Activated CD4-positive, alpha-beta T cell treated with anti-CD3 and anti-CD28 coated beads for 36 hours (primary cell): ENCODE data around the gene PROM1. TPM values are rescaled to one million over a fixed set of nuclear protein-coding genes. Genes with fewer than 3 reads are reported as not detected.

Source experiments
- ATAC-seq: fragments of 200-7000 bp; cut with Tn5 transposase; one replicate; pipeline ENCODE4 v1.10.0; 2021; ENCODE audit warnings: mild to moderate bottlenecking, moderate library complexity
- CTCF ChIA-PET: fragments of 350-600 bp; sonication (Branson Sonifier 250); formaldehyde crosslinking; loops from one replicate; lab custom pipeline; 2021; ENCODE audit warnings: antibody characterized with exemption; lab: Charles Lee
- POLR2A ChIA-PET: fragments of 350-600 bp; sonication (Branson Sonifier 250); formaldehyde crosslinking; loops from one replicate; lab custom pipeline; 2021; ENCODE audit warnings: antibody characterized with exemption, inconsistent platforms; lab: Charles Lee
- DNase-seq: peaks from one replicate; pipeline ENCODE4 v3.0.0-alpha.2; 2020
- H3K27ac Mint-ChIP-seq: one replicate; pipeline ENCODE4 v1.8.0; 2021; ENCODE audit warnings: mixed read lengths
- H3K27me3 Mint-ChIP-seq: one replicate; pipeline ENCODE4 v1.8.0; 2021; ENCODE audit warnings: mixed read lengths
- H3K36me3 Mint-ChIP-seq: one replicate; pipeline ENCODE4 v1.8.0; 2021; ENCODE audit warnings: low read depth, mixed read lengths
- H3K4me1 Mint-ChIP-seq: one replicate; pipeline ENCODE4 v1.8.0; 2021; ENCODE audit warnings: mixed read lengths
- H3K4me3 Mint-ChIP-seq: one replicate; pipeline ENCODE4 v1.8.0; 2021; ENCODE audit warnings: mild to moderate bottlenecking, moderate library complexity, mixed read lengths
- H3K9me3 Mint-ChIP-seq: one replicate; pipeline ENCODE4 v1.8.0; 2021; ENCODE audit warnings: low read depth, mixed read lengths
- intact Hi-C, 2 experiments: fragments of 100-400 bp; cut with DNase I in 1 of 2; cut with micrococcal nuclease in 1 of 2; formaldehyde crosslinking; loops; one replicate each; pipeline versions ENCODE4 v1.14.2 to v1.15.1; 2022 to 2024; cut with DNase I, micrococcal nuclease
- total RNA-seq, 2 experiments: library from RNA; stranded (reverse); gene quantifications; one replicate each; pipeline ENCODE4 v1.2.3, GENCODE V29; 2021

The PROM1 gene
- total RNA-seq, 2 experiments from 2014 or later, result 0.16 to 0.35 TPM

DNA sequence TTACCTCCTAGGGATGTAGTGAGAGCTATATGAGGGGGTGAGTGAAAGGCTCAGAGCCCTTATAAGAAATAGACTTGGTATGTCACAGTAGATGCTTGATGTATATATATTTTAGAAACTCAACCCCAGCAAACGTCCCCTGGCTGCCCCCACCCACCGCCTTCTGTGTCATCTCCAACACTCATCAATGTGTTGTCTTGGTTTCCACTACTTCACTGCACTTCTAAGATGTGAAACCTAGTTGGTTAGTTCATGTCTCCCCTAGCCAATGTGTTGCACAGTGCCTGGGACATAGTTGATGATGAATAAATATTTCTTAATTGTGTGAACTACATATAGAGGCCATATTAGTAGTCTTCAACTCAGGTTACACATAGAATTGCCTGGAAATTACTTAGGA lies 125.3 kb downstream of the PROM1 start:
- intact Hi-C loops, result no loop called here
- no peaks in the 10 kb centered on the region for H3K9me3 Mint-ChIP-seq
- H3K4me1 Mint-ChIP-seq, result peaks cover 20% of the 10 kb centered on the region
- ATAC-seq, result peak; percentile 25
- no peak overlapping the region for H3K4me3 Mint-ChIP-seq
- H3K36me3 Mint-ChIP-seq, result no peaks in the 10 kb centered on the region
- CTCF ChIA-PET, result interaction anchor here (0.7 to 1.5 kb wide), 5 partner anchors 16 to 153 kb away, joined by 3 to 8 read pairs (median 4); no protein-coding TSS in a partner anchor
- H3K27ac Mint-ChIP-seq, result no peak overlapping the region
- H3K27me3 Mint-ChIP-seq, result no peaks in the 10 kb centered on the region
- POLR2A ChIA-PET, result no interaction called here
- peak; percentile 40 for DNase-seq

DNA sequence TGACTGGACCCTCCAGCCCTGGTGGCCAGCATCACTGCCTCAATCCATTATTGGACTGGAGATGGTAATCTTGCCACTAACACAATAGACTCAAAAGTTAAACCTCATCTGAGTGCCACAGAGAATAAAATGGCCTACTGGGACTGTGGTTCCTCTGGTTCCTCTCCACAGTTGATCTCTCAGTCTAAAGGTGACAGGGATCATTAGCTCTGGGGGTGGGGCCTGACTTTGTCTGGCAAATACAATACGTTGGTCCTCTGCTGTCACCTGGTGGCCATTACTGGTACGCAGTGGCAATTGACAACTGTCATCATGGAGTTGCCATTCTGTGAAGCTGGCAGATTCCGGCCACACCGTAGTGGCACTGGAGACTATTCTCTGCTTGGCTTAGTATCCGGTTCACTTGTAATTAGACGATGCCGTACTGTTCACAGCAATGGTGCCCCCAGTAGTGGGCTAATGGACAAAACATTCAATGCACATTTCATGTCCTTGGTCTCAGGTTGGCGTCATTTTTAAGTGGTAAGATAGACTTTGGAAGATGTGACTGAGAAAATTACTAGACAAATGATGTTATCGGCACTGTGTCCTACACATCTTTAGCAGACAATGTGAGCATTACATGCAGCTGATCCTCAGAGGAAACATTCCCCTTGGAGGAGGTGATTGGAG lies 127.5 kb downstream of the PROM1 start:
- ATAC-seq (peak; percentile 93), DNase-seq (peak; percentile 92)
- intact Hi-C loops, result loop anchor here (1.0 to 2.0 kb wide), 6 partner anchors 44 to 725 kb away; no protein-coding TSS in a partner anchor
- ChIA-PET POLR2A (interaction anchor here (0.6 kb wide), 1 partner anchor 151 kb away, joined by 3 read pairs; no protein-coding TSS in a partner anchor), CTCF (interaction anchor here (0.5 to 3.0 kb wide), 40 partner anchors 8 to 1962 kb away, joined by 3 to 72 read pairs (median 4); partner anchors contain the start of gene FGFBP1)
- no peaks in the 10 kb centered on the region for H3K27me3 Mint-ChIP-seq
- H3K4me1 Mint-ChIP-seq, result peaks cover 5% of the 10 kb centered on the region
- H3K9me3 Mint-ChIP-seq, result no peaks in the 10 kb centered on the region
- H3K27ac Mint-ChIP-seq, result no peak overlapping the region
- H3K4me3 Mint-ChIP-seq, result no peak overlapping the region
- no peaks in the 10 kb centered on the region for H3K36me3 Mint-ChIP-seq

DNA sequence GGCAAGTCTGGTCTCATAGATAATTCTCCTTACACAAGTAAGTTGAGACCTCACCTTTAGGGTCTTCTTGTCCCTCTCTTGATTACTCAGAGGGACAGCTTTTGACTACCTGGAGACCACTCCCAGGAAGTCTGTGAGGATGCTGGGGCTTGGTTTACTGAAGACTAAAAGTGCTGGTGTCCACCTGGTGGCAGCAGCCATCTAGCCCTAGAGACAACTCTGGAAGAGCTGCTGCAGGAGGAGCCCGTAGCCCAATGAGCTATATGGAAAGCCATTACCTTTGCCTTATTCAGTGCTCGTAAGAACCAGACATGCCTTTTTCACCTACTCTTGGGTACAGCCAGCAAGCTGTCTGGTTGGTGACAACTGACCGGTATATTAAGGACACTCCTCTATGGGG lies 128.2 kb downstream of the PROM1 start:
- ATAC-seq (no peak), DNase-seq (no peak)
- Mint-ChIP-seq H3K4me3 (no peak overlapping the region), H3K36me3 (no peaks in the 10 kb centered on the region), H3K27ac (no peak overlapping the region), H3K9me3 (no peaks in the 10 kb centered on the region), H3K4me1 (peaks cover 5% of the 10 kb centered on the region), H3K27me3 (no peaks in the 10 kb centered on the region)
- CTCF ChIA-PET, result interaction anchor here (0.5 to 3.0 kb wide), 39 partner anchors 8 to 1961 kb away, joined by 3 to 72 read pairs (median 4); partner anchors contain the start of gene FGFBP1
- POLR2A ChIA-PET, result no interaction called here
- intact Hi-C loops, result loop anchor here (1.0 to 2.0 kb wide), 6 partner anchors 43 to 724 kb away; no protein-coding TSS in a partner anchor

DNA sequence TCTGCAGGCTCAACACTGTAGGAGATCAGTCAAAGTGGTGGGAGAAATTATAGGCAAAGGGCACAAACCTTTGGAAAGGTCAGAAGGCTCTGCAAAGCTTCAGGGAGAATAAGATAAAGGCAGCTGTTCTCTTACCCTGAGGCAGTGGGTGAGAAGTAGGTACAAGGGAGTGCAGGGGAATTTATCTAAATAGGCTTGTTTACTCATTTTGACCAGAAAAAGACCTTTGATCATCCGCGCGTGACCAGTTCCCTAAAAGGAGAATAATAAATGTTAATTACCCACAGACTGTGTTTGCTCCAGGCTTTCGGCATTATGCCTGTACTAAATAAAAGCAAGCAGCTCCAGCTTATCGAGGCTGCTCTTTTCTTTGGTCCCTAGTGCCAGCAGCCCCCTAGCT lies 130.2 kb downstream of the PROM1 start:
- Mint-ChIP-seq H3K4me3 (no peak overlapping the region), H3K9me3 (no peaks in the 10 kb centered on the region), H3K4me1 (peaks cover 3% of the 10 kb centered on the region), H3K36me3 (no peaks in the 10 kb centered on the region), H3K27ac (no peak overlapping the region), H3K27me3 (no peaks in the 10 kb centered on the region)
- intact Hi-C loops, result no loop called here
- ATAC-seq (no peak), DNase-seq (no peak)
- ChIA-PET CTCF (interaction anchor here (0.6 to 2.5 kb wide), 5 partner anchors 8 to 146 kb away, joined by 3 to 22 read pairs (median 3); no protein-coding TSS in a partner anchor), POLR2A (interaction anchor here (0.8 kb wide), 1 partner anchor 11 kb away, joined by 4 read pairs; no protein-coding TSS in a partner anchor)

DNA sequence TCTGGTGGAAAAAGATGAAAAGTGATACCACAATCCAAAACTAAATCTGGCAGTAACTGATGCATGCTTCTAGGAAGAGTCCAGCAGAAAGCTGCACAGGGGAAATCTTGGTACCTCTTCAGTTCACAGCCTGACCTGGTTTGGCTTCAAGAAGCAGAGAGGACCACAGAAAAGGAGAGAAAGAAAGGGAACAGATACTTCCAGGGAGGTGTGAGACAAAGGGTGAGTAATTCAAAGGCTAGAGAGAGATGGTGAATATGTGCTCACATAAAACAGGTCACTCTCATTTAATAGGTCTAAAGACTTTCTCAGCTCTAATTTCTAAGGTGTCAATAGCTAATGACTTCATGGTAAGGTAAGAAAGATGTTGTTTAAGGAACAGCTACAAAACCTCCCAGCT lies 132.0 kb downstream of the PROM1 start:
- Mint-ChIP-seq H3K9me3 (no peaks in the 10 kb centered on the region), H3K36me3 (no peaks in the 10 kb centered on the region), H3K4me3 (no peak overlapping the region), H3K27ac (no peak overlapping the region), H3K4me1 (peaks cover 3% of the 10 kb centered on the region), H3K27me3 (no peaks in the 10 kb centered on the region)
- ATAC-seq (no peak), DNase-seq (no peak)
- ChIA-PET CTCF (interaction anchor here (2.5 kb wide), 1 partner anchor 69 kb away, joined by 22 read pairs; no protein-coding TSS in a partner anchor), POLR2A (no interaction called here)
- intact Hi-C loops, result no loop called here

DNA sequence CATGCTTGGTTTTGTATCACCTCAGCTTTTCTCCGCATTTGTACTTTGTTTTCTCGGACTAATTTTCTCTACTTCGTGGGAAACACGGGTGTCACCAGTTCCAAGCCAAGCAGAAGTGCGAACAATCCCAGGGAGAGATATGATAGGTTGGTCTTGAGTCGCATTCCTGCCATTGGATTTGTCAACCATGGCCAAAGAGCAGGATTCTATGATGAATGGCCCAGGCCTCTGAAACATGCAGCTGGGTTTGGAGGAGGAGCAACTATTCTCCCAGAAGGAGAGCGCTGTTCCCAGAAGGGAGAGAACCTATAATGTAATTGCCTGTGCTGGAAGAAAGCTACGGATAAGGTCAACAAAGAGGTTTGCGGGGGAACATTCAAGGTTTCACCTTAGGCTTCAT lies 135.0 kb downstream of the PROM1 start:
- no peaks in the 10 kb centered on the region for H3K4me1 Mint-ChIP-seq
- CTCF ChIA-PET, result interaction anchor here (0.5 to 1.6 kb wide), 3 partner anchors 25 to 132 kb away, joined by 3 to 5 read pairs (median 4); no protein-coding TSS in a partner anchor
- DNase-seq (no peak), ATAC-seq (no peak)
- POLR2A ChIA-PET, result no interaction called here
- H3K9me3 Mint-ChIP-seq, result no peaks in the 10 kb centered on the region
- no peaks in the 10 kb centered on the region for H3K27me3 Mint-ChIP-seq
- intact Hi-C loops, result no loop called here
- no peaks in the 10 kb centered on the region for H3K36me3 Mint-ChIP-seq
- H3K27ac Mint-ChIP-seq, result no peak overlapping the region
- H3K4me3 Mint-ChIP-seq, result no peak overlapping the region

DNA sequence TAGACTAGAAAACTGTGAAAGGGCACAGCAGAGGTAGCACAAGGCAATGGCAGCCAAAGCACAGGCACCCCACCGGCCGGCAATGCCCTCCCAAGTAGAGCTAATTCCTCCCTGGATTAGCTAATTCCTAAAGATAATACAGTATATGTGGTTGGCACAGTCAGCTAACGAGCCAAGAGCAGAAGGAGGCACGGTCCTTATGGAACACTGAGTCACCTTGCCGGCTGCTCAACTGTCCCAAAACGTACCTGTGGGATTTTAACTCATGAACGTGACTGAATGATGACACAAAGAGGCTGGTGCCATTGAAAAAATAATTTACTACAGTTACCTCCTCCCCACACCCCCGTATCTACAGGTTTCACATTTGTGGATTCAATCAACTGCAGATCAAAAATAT lies 136.1 kb downstream of the PROM1 start:
- ChIA-PET CTCF (interaction anchor here (1.1 to 1.4 kb wide), 2 partner anchors 8 to 65 kb away, joined by 4 to 6 read pairs; no protein-coding TSS in a partner anchor), POLR2A (no interaction called here)
- ATAC-seq (no peak), DNase-seq (no peak)
- H3K4me1 Mint-ChIP-seq, result no peaks in the 10 kb centered on the region
- no peak overlapping the region for H3K4me3 Mint-ChIP-seq
- H3K27ac Mint-ChIP-seq, result no peak overlapping the region
- no peaks in the 10 kb centered on the region for H3K27me3 Mint-ChIP-seq
- no peaks in the 10 kb centered on the region for H3K9me3 Mint-ChIP-seq
- intact Hi-C loops, result no loop called here
- H3K36me3 Mint-ChIP-seq, result no peaks in the 10 kb centered on the region

DNA sequence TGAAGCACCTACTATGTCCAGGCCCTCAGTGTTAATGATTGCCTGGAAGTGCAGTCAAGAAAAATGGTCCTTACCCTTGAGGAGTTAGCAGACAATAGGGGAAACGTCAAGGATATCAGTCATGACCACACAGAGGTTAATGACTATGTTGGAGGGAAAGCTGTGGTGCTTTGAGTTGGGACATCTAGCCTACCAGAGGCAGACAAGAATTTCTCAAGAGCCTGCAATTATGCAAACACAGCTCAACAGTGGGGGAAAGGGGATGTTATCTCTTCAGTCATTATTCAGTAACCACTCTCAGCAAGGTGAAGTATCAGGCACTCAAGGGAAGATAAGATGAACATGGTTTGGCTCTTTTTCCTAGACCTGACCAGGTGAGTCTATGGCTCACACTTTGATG lies 138.3 kb downstream of the PROM1 start:
- POLR2A ChIA-PET, result no interaction called here
- peaks cover under 1% of the 10 kb centered on the region for H3K27me3 Mint-ChIP-seq
- CTCF ChIA-PET, result interaction anchor here (0.6 kb wide), 1 partner anchor 215 kb away, joined by 3 read pairs; no protein-coding TSS in a partner anchor
- H3K4me3 Mint-ChIP-seq, result no peak overlapping the region
- H3K4me1 Mint-ChIP-seq, result no peaks in the 10 kb centered on the region
- no peak overlapping the region for H3K27ac Mint-ChIP-seq
- no peak for DNase-seq
- no peak for ATAC-seq
- no peaks in the 10 kb centered on the region for H3K9me3 Mint-ChIP-seq
- intact Hi-C loops, result no loop called here
- H3K36me3 Mint-ChIP-seq, result no peaks in the 10 kb centered on the region

DNA sequence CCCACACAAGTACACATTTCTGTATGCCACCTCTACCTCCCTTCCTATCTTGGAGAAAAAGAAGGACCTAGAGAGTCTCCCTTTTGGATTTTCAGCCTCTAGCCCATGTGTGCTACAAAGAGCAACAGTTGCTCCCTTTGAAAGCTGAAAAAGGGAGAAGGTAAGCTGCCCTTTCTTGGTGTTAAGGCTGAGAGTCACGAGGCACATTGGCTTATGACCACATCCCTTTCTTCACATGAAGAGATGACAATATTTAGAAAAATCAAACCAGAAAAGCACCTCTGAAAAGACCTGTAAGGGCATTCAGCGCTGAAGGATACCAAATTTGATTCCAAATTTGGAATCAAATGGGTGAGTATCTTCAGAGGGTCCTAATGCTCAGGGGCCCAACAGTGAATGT lies 138.9 kb downstream of the PROM1 start:
- no peak for DNase-seq
- Mint-ChIP-seq H3K27ac (no peak overlapping the region), H3K27me3 (peaks cover 4% of the 10 kb centered on the region), H3K4me1 (no peaks in the 10 kb centered on the region), H3K9me3 (no peaks in the 10 kb centered on the region), H3K36me3 (no peaks in the 10 kb centered on the region), H3K4me3 (no peak overlapping the region)
- ChIA-PET POLR2A (no interaction called here), CTCF (interaction anchor here (0.6 kb wide), 1 partner anchor 215 kb away, joined by 3 read pairs; no protein-coding TSS in a partner anchor)
- intact Hi-C loops, result no loop called here
- no peak for ATAC-seq

DNA sequence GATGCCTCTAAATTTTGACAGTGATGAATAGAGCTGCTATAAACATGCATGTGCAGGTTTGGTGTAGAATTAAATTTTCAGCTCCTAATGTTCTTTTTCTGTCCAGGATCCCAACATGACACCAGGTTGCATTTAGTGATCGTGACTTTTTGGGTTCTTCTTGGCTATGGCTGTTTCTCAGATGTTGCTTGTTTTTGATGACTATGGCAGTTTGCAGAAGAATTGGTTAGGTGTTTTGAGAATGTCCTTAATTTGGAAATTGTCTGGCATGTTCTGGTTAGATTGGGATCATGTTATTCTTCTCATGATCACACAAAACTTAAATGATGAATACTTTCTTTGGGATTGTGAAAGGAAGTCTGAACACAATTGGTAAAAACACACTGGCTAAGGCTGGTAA lies 141.5 kb downstream of the PROM1 start:
- H3K27me3 Mint-ChIP-seq, result peaks cover 6% of the 10 kb centered on the region
- H3K4me1 Mint-ChIP-seq, result no peaks in the 10 kb centered on the region
- no peaks in the 10 kb centered on the region for H3K9me3 Mint-ChIP-seq
- H3K4me3 Mint-ChIP-seq, result no peak overlapping the region
- POLR2A ChIA-PET, result no interaction called here
- DNase-seq, result no peak
- H3K36me3 Mint-ChIP-seq, result no peaks in the 10 kb centered on the region
- no peak overlapping the region for H3K27ac Mint-ChIP-seq
- CTCF ChIA-PET, result interaction anchor here (1.6 to 1.8 kb wide), 2 partner anchors 13 to 59 kb away, joined by 6 to 9 read pairs; no protein-coding TSS in a partner anchor
- intact Hi-C loops, result no loop called here
- no peak for ATAC-seq

DNA sequence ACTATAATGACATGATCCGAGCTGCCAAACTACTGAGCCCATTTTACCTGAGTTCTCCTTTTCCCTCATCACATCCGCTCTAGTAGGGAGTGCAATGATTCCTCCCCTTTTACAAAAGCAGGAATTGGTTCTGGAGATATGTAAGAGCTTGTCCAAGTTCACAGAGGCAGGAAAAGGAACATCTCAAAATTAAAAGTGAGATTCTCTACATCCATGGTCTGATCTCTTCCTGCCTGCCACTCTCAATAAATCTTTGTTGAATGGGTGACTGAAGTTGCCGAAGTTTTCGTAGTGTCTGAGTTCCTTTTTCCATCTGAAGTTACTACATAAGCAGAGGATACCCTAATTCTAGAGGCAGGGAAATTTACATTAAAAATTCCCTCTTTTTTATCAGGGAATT lies 145.2 kb downstream of the PROM1 start, which contains the start of gene FGFBP1:
Gene FGFBP1 (minus strand): TSS at position 101 of the 400 bp plus-strand sequence. CDS start 2,108 bp downstream, outside the sequence.
- no peaks in the 10 kb centered on the region for H3K36me3 Mint-ChIP-seq
- intact Hi-C loops, result no loop called here
- CTCF ChIA-PET, result interaction anchor here (0.6 to 1.5 kb wide), 3 partner anchors 18 to 581 kb away, joined by 3 to 4 read pairs (median 3); no protein-coding TSS in a partner anchor
- H3K9me3 Mint-ChIP-seq, result no peaks in the 10 kb centered on the region
- H3K27ac Mint-ChIP-seq, result no peak within 1 kb of the TSS
- ATAC-seq, result no peak
- no peak within 1 kb of the TSS for H3K4me3 Mint-ChIP-seq
- POLR2A ChIA-PET, result no interaction called here
- peaks cover 8% of the 10 kb centered on the region for H3K27me3 Mint-ChIP-seq
- H3K4me1 Mint-ChIP-seq, result no peaks in the 10 kb centered on the region
- no peak for DNase-seq
